Fibroblast of lung (primary cell): ENCODE measurements around the gene DCLK2.

Experiments used
- EZH2 ChIP-seq: IDR thresholded peaks from 2 replicates; pipeline ENCODE4 v1.5.1; 2012; ENCODE audit warnings: low read length, control low read depth, mild to moderate bottlenecking; ENCODE audit errors: missing control alignments
- TF ChIP-seq, protein P1 (sequence below), 2 donors: IDR thresholded peaks in 1 of 2; conservative IDR thresholded peaks in 1 of 2; 1 replicate in 1 of 2; 2 replicates in 1 of 2; pipeline ENCODE4 v1.5.1; 2011 to 2012; ENCODE audit warnings: low read length in 2 of 2, control low read depth in 1 of 2, inconsistent platforms in 1 of 2, low read depth in 1 of 2, mild to moderate bottlenecking in 1 of 2

DNA sequence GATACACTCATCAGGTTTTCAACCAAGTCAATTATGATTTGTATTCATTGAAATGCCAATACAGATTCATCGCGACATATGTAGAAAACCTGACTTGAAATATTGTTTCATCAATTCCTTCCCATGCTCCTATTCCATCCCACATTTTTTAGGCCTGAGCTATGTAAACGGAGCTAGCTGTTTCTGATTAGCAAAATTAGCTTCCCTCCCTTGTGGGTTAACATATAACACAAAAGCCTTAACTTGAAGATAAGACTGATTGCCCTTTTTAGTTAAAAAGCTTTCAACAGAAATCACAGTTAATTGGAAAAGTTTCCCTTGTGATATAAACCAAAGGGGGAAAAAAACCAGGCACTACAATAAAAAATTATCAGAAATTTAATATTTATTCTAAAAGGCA is 32.8 kb upstream of the DCLK2 start:
- TF ChIP-seq, protein P1, sequence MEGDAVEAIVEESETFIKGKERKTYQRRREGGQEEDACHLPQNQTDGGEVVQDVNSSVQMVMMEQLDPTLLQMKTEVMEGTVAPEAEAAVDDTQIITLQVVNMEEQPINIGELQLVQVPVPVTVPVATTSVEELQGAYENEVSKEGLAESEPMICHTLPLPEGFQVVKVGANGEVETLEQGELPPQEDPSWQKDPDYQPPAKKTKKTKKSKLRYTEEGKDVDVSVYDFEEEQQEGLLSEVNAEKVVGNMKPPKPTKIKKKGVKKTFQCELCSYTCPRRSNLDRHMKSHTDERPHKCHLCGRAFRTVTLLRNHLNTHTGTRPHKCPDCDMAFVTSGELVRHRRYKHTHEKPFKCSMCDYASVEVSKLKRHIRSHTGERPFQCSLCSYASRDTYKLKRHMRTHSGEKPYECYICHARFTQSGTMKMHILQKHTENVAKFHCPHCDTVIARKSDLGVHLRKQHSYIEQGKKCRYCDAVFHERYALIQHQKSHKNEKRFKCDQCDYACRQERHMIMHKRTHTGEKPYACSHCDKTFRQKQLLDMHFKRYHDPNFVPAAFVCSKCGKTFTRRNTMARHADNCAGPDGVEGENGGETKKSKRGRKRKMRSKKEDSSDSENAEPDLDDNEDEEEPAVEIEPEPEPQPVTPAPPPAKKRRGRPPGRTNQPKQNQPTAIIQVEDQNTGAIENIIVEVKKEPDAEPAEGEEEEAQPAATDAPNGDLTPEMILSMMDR (conservative IDR thresholded peaks at IDR 0.05 in 1 of 2, IDR thresholded peaks at IDR 0.05 in 1 of 2; ENCODE audit: low read depth in 1 of 2, low read length in 2 of 2), result no peak
- TF ChIP-seq EZH2, result no peak
